Endometrial microvascular endothelial cells (primary cell): ENCODE results near the gene KRTAP20-2. TPM values are rescaled to one million over a fixed set of nuclear protein-coding genes. Genes with fewer than 3 reads are reported as not detected.

Experiments used
- in situ Hi-C: cut with HindIII; loops from 2 replicates; pipeline ENCODE4 v1.10.0; 2017; ENCODE audit warnings: low sequenced_read_pairs, low pct_unique_long_range_greater_than_20kb; ENCODE audit errors: inconsistent ontology term
- total RNA-seq: library from RNA; depleted of rRNA; stranded (reverse); fragments of >200 nt; gene quantifications from one replicate; pipeline ENCODE4 v1.2.3, GENCODE V29; 2015; ENCODE audit errors: inconsistent ontology term

The KRTAP20-2 gene
- total RNA-seq, 1 donor from 2014 or later: not detected

- in situ Hi-C loops: no loop called here
These were observed 33.8 kb downstream of the KRTAP20-2 start for GRCh38 chr21:30668776-30669175.

GRCh38 chr21:30672985-30673650, 38.1 kb downstream of the KRTAP20-2 start:
- in situ Hi-C loops: no loop called here

GRCh38 chr21:30674312-30674711, 39.3 kb downstream of the KRTAP20-2 start:
- in situ Hi-C loops: no loop called here

GRCh38 chr21:30676737-30677136, 41.7 kb downstream of the KRTAP20-2 start:
- in situ Hi-C loops: no loop called here

GRCh38 chr21:30680586-30680985, 45.6 kb downstream of the KRTAP20-2 start:
- in situ Hi-C loops: no loop called here

GRCh38 chr21:30684506-30684905, 49.5 kb downstream of the KRTAP20-2 start:
- in situ Hi-C loops: no loop called here

Other genes starting within 250 kb of the KRTAP20-2 start
- gene KRTAP13-1, start 239.2 kb upstream of the KRTAP20-2 start, total RNA-seq: not detected
- not detected for gene KRTAP13-3, start 209.3 kb upstream of the KRTAP20-2 start, total RNA-seq
- not detected for gene KRTAP13-4, start 205.0 kb upstream of the KRTAP20-2 start, total RNA-seq
- not detected for gene KRTAP15-1, start 194.9 kb upstream of the KRTAP20-2 start, total RNA-seq
- gene KRTAP19-1, start 154.8 kb upstream of the KRTAP20-2 start, total RNA-seq: not detected
- not detected for gene KRTAP19-2, start 147.8 kb upstream of the KRTAP20-2 start, total RNA-seq
- gene KRTAP19-3, start 143.2 kb upstream of the KRTAP20-2 start, total RNA-seq: not detected
- not detected for gene KRTAP19-4, start 138.0 kb upstream of the KRTAP20-2 start, total RNA-seq
- gene KRTAP19-5, start 133.1 kb upstream of the KRTAP20-2 start, total RNA-seq: not detected
- not detected for gene KRTAP19-6, start 93.3 kb upstream of the KRTAP20-2 start, total RNA-seq
- gene KRTAP19-7, start 73.9 kb upstream of the KRTAP20-2 start, total RNA-seq: not detected
- not detected for gene KRTAP22-2, start 44.8 kb upstream of the KRTAP20-2 start, total RNA-seq
- not detected for gene KRTAP6-3, start 42.8 kb upstream of the KRTAP20-2 start, total RNA-seq
- gene KRTAP6-2, start 36.3 kb upstream of the KRTAP20-2 start, total RNA-seq: not detected
- gene KRTAP22-1, start 34.1 kb upstream of the KRTAP20-2 start, total RNA-seq: not detected
- gene KRTAP6-1, start 21.3 kb upstream of the KRTAP20-2 start, total RNA-seq: not detected
- gene KRTAP20-1, start 18.8 kb upstream of the KRTAP20-2 start, total RNA-seq: not detected
- not detected for gene KRTAP20-4, start 14.6 kb upstream of the KRTAP20-2 start, total RNA-seq
- gene KRTAP20-3, start 7.7 kb downstream of the KRTAP20-2 start, total RNA-seq: not detected
- not detected for gene KRTAP21-3, start 83.6 kb downstream of the KRTAP20-2 start, total RNA-seq
- not detected for gene KRTAP21-2, start 112.1 kb downstream of the KRTAP20-2 start, total RNA-seq
- gene KRTAP21-1, start 120.2 kb downstream of the KRTAP20-2 start, total RNA-seq: not detected
- not detected for gene KRTAP8-1, start 178.1 kb downstream of the KRTAP20-2 start, total RNA-seq
- not detected for gene KRTAP7-1, start 194.6 kb downstream of the KRTAP20-2 start, total RNA-seq
- not detected for gene KRTAP11-1, start 246.4 kb downstream of the KRTAP20-2 start, total RNA-seq